ENCODE measurements around the gene PLOD1.

PLOD1 gene

DNA sequence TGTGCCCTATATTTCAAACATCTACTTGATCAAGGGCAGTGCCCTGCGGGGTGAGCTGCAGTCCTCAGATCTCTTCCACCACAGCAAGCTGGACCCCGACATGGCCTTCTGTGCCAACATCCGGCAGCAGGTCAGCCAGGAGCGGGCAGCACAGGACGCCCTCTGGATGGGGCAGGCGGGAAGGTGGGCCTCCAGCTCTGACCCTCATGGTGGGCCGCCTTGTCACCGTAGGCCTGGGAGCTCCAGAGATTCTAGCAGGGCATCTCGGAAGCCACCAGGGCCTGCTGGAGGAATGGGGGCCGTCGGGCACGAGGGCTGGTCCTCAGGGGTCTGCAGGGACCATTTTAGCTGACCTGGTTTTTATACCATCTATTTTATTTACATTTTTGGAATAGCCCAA is 30.1 kb downstream of the PLOD1 start:
- TF ChIP-seq CTCF (IDR thresholded peaks at IDR 0.05; ENCODE audit: low read depth, low read length) (no peak), MYC (IDR thresholded peaks at IDR 0.05; ENCODE audit: low read depth, low read length) (no peak), POLR2A (IDR thresholded peaks at IDR 0.05; ENCODE audit: extremely low read depth, insufficient read length) (no peak)
- TF ChIP-seq, protein P1, sequence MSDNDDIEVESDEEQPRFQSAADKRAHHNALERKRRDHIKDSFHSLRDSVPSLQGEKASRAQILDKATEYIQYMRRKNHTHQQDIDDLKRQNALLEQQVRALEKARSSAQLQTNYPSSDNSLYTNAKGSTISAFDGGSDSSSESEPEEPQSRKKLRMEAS (IDR thresholded peaks at IDR 0.05; ENCODE audit: low read depth, low read length): no peak
- H3K4me3 ChIP-seq (ENCODE audit: low read depth, low read length): no peak overlapping the region
- no peak for DNase-seq (ENCODE audit: low read depth)

- H3K4me3 ChIP-seq (ENCODE audit: low read depth, low read length): no peak overlapping the region
- TF ChIP-seq POLR2A (IDR thresholded peaks at IDR 0.05; ENCODE audit: extremely low read depth, insufficient read length): no peak
- TF ChIP-seq CTCF (IDR thresholded peaks at IDR 0.05; ENCODE audit: low read depth, low read length): peak; percentile 33
- no peak for TF ChIP-seq MYC (IDR thresholded peaks at IDR 0.05; ENCODE audit: low read depth, low read length)
- TF ChIP-seq, protein P1 (IDR thresholded peaks at IDR 0.05; ENCODE audit: low read depth, low read length): no peak
- peak; percentile 49 for DNase-seq (ENCODE audit: low read depth)
Observed at GRCh38 chr1:11967028-11967547, 32.6 kb downstream of the PLOD1 start.

DNA sequence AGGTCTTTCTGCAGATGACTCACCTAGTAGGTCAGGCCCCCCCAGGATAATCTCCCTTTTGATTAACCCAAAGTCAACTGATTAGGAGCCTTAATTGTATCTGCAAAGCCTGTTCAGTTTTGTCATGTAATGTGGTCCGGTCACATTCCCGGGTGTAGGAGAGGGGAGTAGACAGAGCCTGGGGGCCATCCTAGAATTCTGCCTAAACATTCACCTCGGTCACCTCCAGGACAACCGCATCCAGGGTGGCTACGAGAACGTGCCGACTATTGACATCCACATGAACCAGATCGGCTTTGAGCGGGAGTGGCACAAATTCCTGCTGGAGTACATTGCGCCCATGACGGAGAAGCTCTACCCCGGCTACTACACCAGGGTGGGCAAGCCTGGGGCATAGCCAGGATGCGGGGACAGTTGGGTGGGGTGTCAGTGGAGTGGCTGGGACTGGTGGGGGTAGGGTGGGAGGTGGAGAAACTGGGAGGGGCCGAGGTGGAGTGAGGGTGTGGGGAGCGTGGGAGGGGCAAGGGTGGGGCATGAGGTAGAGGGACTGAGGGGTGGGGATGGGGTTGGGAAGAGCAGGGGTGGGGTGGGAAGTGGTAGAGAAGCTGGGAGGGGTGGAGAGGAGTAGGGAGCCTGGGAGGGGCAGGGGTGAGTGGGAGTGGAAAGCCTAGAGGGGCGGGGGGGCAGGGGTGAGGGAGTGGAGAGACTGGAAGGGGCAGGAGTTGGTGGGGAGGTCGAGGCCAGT is 36.1 kb downstream of the PLOD1 start:
- DNase-seq (ENCODE audit: low read depth): no peak
- H3K4me3 ChIP-seq (ENCODE audit: low read depth, low read length): no peak overlapping the region
- no peak for TF ChIP-seq MYC (IDR thresholded peaks at IDR 0.05; ENCODE audit: low read depth, low read length)
- TF ChIP-seq POLR2A (IDR thresholded peaks at IDR 0.05; ENCODE audit: extremely low read depth, insufficient read length): no peak
- TF ChIP-seq CTCF (IDR thresholded peaks at IDR 0.05; ENCODE audit: low read depth, low read length): no peak
- TF ChIP-seq, protein P1 (IDR thresholded peaks at IDR 0.05; ENCODE audit: low read depth, low read length): no peak

DNA sequence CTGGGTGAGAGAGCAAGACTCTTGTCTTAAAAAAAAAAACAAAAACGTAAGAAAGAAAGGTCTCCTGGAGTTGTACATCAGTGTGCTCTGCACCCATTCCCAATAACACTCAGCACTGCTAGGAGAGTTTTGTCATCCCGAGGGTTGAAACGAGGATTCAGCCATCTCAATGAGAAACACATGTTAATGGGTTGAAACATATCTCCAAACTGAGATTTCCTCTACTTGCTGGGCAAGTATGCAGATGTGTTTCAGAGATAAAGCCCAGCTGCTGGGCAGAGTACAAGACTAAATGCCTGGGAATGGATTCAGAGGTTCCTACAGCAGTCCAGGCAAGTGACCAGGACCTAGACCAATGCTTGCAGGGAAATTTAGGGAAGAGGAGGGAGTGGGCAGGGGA is 43.1 kb downstream of the PLOD1 start:
- no peak for DNase-seq (ENCODE audit: low read depth)
- TF ChIP-seq MYC (IDR thresholded peaks at IDR 0.05; ENCODE audit: low read depth, low read length) (no peak), POLR2A (IDR thresholded peaks at IDR 0.05; ENCODE audit: extremely low read depth, insufficient read length) (no peak), CTCF (IDR thresholded peaks at IDR 0.05; ENCODE audit: low read depth, low read length) (no peak)
- TF ChIP-seq, protein P1 (IDR thresholded peaks at IDR 0.05; ENCODE audit: low read depth, low read length): no peak
- H3K4me3 ChIP-seq (ENCODE audit: low read depth, low read length): no peak overlapping the region

- H3K4me3 ChIP-seq (ENCODE audit: low read depth, low read length): no peak overlapping the region
- TF ChIP-seq, protein P1 (IDR thresholded peaks at IDR 0.05; ENCODE audit: low read depth, low read length): no peak
- no peak for TF ChIP-seq MYC (IDR thresholded peaks at IDR 0.05; ENCODE audit: low read depth, low read length)
- no peak for TF ChIP-seq CTCF (IDR thresholded peaks at IDR 0.05; ENCODE audit: low read depth, low read length)
- DNase-seq (ENCODE audit: low read depth): peak; percentile 38
Observed at GRCh38 chr1:11978301-11978700, 43.8 kb downstream of the PLOD1 start.
